RCC 7860 (cell line): ENCODE measurements around the gene PNN.
"Not testable (repeated sequence)": the region's sequence is repeated elsewhere in the genome, so short reads cannot be mapped to it uniquely, and the experiment has no call there.

Source experiments
- DNase-seq: peaks from one replicate; pipeline ENCODE4 v3.0.0-alpha.2; 2015; ENCODE audit warnings: low spot score
- FAIRE-seq: peaks from 2 replicates; lab custom pipeline; 2012; peaks lifted over from hg19 to GRCh38; lab: Jason Lieb, UNC

The PNN gene

DNA sequence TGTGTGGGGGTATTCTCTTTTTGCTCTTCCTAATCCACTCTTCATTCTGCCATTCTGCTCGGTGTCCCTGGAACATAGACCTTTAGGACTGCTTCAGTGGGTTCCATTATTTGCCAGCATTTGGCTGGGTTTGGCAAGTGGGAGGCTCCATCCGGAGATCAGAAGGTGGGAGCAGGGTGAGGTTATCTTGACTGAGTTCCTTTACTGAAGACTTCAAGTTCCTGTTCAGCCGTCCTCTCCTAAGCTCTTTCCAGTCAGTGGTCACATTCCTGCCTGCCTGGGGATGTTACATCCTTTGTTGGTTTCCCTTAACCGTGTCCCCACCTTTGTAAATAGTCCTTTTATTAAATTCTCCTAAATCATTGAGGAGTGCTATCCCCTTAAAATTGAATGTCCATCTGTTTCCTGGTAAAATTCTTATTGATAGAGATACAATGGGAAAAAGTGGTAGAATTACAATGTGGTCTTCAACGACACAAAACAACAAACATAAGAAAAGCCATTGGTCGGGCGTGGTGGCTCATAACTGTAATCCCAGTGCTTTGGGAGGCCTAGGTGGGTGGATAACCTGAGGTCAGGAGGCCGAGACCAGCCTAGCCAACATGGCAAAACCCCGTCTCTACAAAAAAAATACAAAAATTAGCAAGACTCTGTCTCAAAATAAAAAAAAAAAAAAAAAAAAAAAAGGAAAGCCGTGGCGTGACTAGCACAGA is 53.6 kb downstream of the PNN start:
- DNase-seq (no peak), FAIRE-seq (no peak)

DNA sequence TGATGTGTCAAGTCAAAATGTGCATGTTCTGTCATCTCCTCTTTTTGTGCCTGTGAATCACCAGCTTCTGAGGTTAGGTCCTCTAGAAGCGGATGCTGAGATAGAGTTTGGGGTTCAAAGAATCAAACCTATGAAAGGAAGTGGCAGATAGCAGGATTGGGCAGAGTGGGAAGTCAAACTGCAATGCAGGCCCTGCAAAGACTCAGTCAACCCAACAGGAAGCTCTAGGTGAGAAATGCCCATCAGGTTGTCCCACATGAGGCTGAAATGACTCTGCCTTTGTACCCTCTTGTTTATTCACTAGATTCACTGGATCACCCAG is 54.1 kb downstream of the PNN start:
- no peak for FAIRE-seq

DNA sequence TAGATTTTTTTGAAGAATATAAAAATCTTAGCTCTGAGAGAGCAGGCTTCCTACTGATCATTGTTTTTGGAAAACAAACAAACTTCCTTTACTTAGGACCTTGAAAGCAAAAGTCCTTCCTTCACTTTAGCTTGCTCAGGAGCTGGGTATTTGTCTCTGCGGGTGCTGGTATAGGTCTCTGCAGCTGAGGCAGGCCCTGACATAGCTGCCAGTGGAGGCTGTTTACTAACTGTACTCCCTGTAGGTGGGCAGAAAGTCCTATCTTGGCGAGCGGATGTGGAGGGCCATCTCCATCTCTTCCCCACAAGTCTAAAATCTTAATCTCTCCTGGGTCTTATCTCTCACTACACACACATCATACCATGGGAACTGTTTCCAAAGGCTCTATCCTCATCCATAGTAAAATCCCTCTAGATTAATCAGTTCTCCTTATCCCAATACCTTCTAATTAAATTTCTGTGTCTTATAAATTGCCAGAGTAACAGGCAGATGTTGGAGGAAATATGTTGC is 54.6 kb downstream of the PNN start:
- DNase-seq (no peak), FAIRE-seq (no peak)

More for the DNA sequence above, 54.1 kb downstream of the PNN start:
- no peak for DNase-seq

DNA sequence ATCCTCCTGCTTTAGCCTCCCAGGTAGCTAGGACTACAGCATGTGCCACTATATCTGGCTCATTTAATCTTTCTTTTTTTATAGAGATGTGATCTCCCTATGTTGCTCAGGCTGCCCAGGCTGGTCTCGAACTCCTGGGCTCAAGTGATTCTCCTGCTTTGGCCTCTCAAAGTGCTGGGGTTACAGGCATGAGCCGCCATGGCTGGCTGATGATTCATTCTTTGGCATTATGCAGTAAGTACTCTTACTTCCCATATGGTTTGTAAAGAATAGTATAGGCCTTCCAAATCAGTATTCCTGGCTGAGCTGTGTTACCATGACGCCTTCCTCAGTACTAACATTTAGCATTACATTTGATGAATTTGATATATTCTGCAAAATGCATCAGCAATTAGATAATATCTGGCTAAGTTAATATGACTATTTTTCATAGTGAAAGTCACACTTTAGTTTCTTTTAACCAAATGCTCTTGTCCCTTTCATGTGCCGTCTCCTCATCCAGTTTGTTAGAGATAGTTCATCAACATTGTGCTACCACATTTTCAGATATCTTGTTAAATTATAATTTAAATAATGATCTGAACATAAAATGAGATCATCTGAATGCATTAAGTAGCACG is 55.5 kb downstream of the PNN start:
- no peak for FAIRE-seq
- no peak for DNase-seq

- not testable (repeated sequence) for FAIRE-seq, DNase-seq
Observed at GRCh38 chr14:39231751-39232553, 56.9 kb downstream of the PNN start.
